ENCODE data around the gene FAXDC2.

FAXDC2 gene

DNA sequence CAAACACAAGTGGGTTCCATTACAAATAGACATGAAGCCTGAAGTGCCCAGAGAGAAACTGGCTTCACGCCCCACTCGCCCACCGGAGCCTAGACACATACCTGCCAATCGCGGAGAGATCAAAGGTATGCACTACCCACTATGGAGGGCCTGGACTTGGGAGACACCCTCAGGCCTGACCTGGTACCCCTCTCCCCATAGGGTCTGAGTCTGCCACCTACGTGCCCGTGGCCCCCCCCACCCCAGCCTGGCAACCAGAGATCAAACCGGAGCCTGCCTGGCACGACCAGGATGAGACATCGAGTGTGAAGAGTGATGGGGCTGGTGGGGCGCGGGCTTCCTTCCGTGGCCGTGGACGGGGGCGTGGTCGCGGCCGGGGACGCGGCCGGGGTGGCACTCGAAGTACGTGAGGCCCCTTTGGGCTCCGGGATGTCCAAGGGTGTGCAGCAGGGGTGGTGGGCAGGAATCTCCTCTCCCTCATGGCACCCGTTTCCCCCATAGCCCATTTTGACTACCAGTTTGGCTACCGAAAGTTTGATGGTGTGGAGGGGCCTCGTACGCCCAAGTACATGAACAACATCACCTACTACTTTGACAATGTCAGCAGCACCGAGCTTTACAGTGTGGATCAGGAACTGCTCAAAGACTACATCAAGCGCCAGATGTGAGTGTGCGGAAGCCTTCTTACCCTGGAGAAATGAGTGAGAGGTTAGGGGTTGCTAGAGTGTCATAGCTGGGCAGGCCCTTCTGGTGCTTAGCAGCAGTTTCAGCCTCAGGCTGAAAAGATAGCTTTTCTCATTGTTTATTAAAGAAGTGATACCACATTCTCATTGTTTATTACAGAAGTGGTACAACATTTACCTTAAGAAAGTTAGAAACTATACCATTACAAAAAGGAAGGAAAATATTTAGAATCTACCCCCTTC is 56.5 kb downstream of the FAXDC2 start:
- no peak for DNase-seq

DNA sequence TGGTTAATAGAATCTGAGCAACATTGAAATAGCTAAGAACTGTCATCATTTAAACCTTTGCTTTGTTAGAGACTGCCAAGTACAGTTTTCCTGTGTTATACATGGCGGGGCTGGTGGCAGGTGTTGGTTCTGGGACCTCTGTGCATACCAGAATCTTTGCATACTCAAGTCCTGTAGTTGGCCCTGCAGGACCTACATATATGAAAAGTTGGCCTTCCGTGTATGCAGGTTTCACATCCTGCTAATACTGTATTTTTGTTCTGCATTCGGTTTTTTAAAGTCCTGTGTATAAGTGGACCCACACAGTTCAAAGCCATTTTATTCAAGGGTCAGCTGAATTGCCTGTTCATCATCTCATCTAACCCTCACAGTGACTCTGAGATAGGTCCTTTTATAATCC is 58.9 kb downstream of the FAXDC2 start:
- DNase-seq = no peak

- no peak for DNase-seq
Observed at GRCh38 chr5:154788212-154788611, 62.2 kb downstream of the FAXDC2 start.

- no peak for DNase-seq
Observed at GRCh38 chr5:154786414-154786813, 64.0 kb downstream of the FAXDC2 start.

GRCh38 chr5:154784856-154785255 is 65.5 kb downstream of the FAXDC2 start:
- no peak for DNase-seq

- no peak for DNase-seq
Observed at GRCh38 chr5:154783774-154784460, 66.5 kb downstream of the FAXDC2 start.

DNA sequence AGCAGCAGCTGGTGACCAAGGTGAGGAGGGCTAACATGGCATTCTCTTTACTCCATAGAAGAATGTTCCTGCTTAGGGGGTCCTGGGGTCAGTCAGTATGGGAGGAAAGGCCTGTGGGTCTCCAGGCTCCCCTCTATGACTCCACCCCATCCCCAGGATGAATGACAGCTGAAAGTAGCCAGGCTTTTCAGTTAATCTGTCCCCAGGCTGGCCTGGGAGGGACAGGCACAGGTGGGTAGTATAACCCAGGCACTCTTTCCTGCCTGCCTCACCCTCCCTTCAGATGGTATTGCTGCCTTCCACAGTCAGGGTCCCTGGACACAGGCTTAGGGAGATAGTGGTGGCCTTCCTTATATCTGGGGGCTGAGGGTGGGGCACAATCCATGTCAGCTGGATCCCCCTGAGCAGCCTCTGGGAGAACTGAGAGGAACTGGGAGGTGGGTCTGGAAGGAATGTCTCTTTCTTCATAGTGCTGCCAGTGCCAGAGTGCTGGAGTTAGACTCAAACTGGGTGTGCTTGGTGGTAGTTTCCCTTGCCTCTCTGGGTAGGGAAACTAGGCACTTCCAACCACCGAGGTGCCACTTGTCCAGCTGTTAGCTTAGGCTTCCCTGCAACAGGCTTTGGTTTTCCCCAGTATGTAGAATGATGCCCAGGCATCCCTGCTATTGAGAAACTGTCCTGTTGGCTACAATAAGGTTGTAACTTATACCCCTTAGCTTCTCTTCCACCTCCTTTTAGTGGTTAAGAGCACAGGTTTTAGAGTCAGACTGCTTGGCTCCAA is 67.4 kb downstream of the FAXDC2 start:
- no peak for DNase-seq

DNA sequence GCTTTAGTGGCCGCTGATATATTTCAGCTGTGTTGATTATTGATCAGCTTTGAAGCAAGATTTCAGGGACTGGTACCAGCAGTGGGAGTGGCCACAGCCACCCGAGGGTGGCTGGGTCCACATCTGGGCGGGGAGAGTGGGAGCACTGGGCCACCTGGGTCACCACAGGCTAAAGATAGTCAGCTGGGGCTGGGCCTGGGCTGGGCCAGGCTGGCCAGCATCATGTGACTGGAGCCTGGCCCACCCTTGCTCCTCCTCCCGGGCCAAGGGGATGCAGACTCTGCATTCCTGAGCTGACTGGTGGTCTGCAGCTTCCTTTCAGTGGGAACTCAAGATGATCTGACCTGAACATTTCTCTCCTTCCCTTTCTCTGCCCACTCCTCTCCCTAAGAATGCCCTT is 68.1 kb downstream of the FAXDC2 start:
- DNase-seq = no peak

- DNase-seq = no peak
Observed at GRCh38 chr5:154780128-154780527, 70.3 kb downstream of the FAXDC2 start.

DNA sequence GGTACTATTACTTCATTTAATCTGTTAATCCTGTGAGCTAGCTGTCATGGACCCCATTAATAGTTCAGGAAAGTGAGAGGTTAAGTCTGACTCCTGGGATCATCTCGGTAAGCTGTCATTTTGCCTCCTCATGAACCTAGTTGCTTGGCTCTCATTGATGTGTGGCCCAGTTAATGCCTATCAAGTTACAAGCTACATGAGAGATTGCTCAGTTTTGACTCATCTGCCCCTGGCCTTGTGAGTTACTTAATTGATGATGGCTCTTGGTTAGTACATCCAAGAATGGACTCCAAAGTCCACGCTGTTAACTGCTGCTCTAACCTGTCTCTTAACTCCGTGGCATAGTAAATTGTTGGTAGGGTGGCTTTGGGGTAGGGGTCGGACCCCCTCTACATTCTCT is 71.3 kb downstream of the FAXDC2 start:
- DNase-seq = no peak

GRCh38 chr5:154778534-154778933 is 71.9 kb downstream of the FAXDC2 start:
- no peak for DNase-seq

DNA sequence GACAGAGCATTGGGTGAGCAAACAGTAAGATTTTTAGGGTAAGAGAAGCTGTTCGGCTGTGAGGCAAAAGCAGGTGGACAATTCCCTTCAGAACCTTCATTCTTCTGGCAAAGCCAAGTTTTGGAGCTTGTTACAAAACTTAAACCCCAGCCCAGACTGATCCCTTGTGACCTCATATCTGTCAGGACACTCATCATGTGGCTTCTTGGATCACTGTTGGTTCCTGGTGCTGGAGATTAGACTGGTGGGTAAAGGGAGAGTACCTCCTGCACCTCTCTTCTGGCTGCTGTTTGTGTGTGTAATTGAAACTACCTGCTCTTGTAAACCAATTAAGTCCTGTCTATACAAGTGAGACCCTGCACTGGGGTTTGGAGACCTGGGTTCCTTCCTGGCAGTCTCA is 74.2 kb downstream of the FAXDC2 start:
- no peak for DNase-seq

- no peak for DNase-seq
Observed at GRCh38 chr5:154773326-154773725, 77.1 kb downstream of the FAXDC2 start.

DNA sequence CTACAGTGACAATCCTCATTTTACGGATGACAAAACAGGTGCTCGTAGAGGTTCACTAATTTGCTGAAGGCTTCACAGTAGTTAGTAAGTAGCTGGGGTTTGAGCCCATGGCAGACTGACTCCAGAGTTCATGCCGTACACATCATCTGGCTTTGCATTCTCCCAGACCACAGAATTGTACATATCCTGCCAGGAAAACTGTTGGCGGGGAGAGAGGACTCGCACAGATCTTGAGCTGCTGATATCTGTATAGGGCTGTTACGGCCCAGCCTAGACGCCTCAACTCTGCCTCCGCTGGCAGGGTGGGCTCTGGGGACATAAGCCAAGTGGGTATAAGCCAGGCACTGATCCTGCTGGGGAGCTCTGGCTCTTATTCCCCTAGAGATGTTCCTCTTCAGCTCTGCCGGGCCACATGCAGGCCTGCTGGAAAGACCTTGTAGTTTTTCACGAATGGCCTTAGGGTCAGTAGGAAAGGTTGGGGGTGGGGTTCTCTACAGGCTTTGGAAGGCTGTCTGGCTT is 79.0 kb downstream of the FAXDC2 start:
- DNase-seq = no peak

DNA sequence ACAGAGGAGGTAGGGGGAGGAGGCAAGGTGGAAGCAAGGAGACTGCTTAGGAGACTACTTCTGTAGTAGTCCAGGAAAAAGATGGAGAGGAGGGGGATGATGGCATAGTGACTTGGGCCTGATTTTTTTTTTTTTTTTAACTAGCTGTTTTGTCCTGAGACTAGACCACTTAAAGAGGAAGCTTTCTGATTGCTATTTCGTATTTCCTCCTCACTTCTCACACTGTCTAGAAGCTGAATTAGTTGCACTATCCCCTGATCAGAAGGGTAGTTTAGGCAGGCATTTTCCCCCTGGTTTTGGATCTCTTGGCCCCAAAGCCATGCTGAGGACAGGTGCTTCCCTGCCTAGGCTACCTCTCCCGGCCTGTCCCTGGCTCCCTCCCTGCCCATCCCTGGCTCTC is 80.3 kb downstream of the FAXDC2 start:
- no peak for DNase-seq
